Right lobe of liver (tissue), 6 donors: ENCODE data around the gene OBP2A. TPM values are rescaled to one million over a fixed set of nuclear protein-coding genes. Genes with fewer than 3 reads are reported as not detected.
A peak's percentile ranks its signal among the peaks of the same experiment; 100 is the strongest.
"Not testable (repeated sequence)": the region's sequence is repeated elsewhere in the genome, so short reads cannot be mapped to it uniquely, and the experiment has no call there.

Source experiments
- ATAC-seq, 4 donors: fragments of 200-7000 bp; cut with Tn5 transposase; one replicate each; pipeline ENCODE4 v1.9.1; 2020; ENCODE audit warnings: mild to moderate bottlenecking in 4 of 4, moderate library complexity in 4 of 4
- DNase-seq, 3 donors: peaks; one replicate each; pipeline ENCODE4 v3.0.0-alpha.2; 2020
- H3K27ac ChIP-seq, 3 donors: fragments of 200-600 bp; one replicate each; pipeline ENCODE4 v1.8.0; 2022
- H3K27me3 ChIP-seq, 2 donors: fragments of 200-600 bp; one replicate each; pipeline ENCODE4 v1.8.0; 2022
- H3K36me3 ChIP-seq, 4 donors: fragments of 200-600 bp; sonication (generic) in 1 of 4; one replicate each; pipeline versions ENCODE4 v1.5.1 to v1.8.0; 2017 to 2022; ENCODE audit warnings: control low read depth in 1 of 4
- H3K4me1 ChIP-seq, 4 donors: fragments of 200-600 bp; sonication (generic) in 1 of 4; one replicate each; pipeline versions ENCODE4 v1.5.1 to v1.8.0; 2017 to 2022; ENCODE audit warnings: control low read depth in 1 of 4
- H3K4me3 ChIP-seq, 3 donors: fragments of 200-600 bp; one replicate each; pipeline ENCODE4 v1.8.0; 2022
- H3K9me3 ChIP-seq, 4 donors: fragments of 200-600 bp; sonication (generic) in 1 of 4; one replicate each; pipeline versions ENCODE4 v1.5.1 to v1.8.0; 2017 to 2022; ENCODE audit warnings: control low read depth in 1 of 4
- CTCF ChIP-seq, 4 donors: fragments of 200-600 bp in 3 of 4; fragments of 450-650 bp in 1 of 4; IDR thresholded peaks; one replicate each; pipeline versions ENCODE4 v1.5.1 to v1.8.0; 2016 to 2022; ENCODE audit warnings: antibody characterized with exemption in 4 of 4, mild to moderate bottlenecking in 2 of 4
- POLR2A ChIP-seq: fragments of 450-650 bp; IDR thresholded peaks from one replicate; pipeline ENCODE4 v1.6.1; 2017; ENCODE audit warnings: antibody characterized with exemption, mild to moderate bottlenecking
- WGBS: methylation state at CpG from one replicate; pipeline ENCODE4 v1.1.6; 2018; ENCODE audit warnings: low coverage, low lambda C conversion rate; ENCODE audit not compliant: insufficient coverage; ENCODE audit errors: missing lambda C conversion rate; 5-methylcytosine and 5-hydroxymethylcytosine counted together
- intact Hi-C, 2 donors: fragments of 100-400 bp; cut with DNase I; formaldehyde crosslinking; loops; one replicate each; pipeline versions ENCODE4 v1.11.2 to v1.14.1; 2022
- total RNA-seq, 6 experiments: library from RNA; depleted of rRNA in 2 of 6; stranded (reverse); fragments of >200 nt in 2 of 6; fragmentation: NEBNext Ultra II Directional in 3 of 6; extraction: Animal tissue kit (Norgen Biotek cat#: 25700) in 3 of 6; gene quantifications; one replicate each; pipeline versions ENCODE4 v1.1.0 to v1.2.4, GENCODE V29; 2016 to 2023
- donor health status: DM: no; HTN: yes; CAD: no.
- donor health status: DM: no; HTN: no; CAD: no.
- donor health status: DM: no; HTN: no; CAD: no.
- donor health status: DM: no; HTN: yes; CAD: no.
- donor health status: DM: no; HTN: yes; CAD: no.

The OBP2A gene
- total RNA-seq, 6 experiments from 2014 or later, result not detected

- WGBS, result no CpG with 5 or more reads among the region's 30 CpGs
- intact Hi-C loops, result no loop called here
- no peaks in the 10 kb centered on the region for H3K4me1 ChIP-seq
- ATAC-seq (no peak), DNase-seq (peak in 1 of 3 donors; percentile 48)
- H3K36me3 ChIP-seq, result no peaks in the 10 kb centered on the region
- H3K27ac ChIP-seq, result no peak overlapping the region
- H3K27me3 ChIP-seq, result no peaks in the 10 kb centered on the region
- no peak overlapping the region for H3K4me3 ChIP-seq
- no peak for TF ChIP-seq POLR2A
- no peak for TF ChIP-seq CTCF (IDR thresholded peaks at IDR 0.05)
- no peaks in the 10 kb centered on the region for H3K9me3 ChIP-seq
Observed at GRCh38 chr9:135526730-135527571, 19.0 kb upstream of the OBP2A start.

GRCh38 chr9:135528842-135529435 is 17.0 kb upstream of the OBP2A start:
- H3K9me3 ChIP-seq, H3K4me1 ChIP-seq, intact Hi-C loops, H3K4me3 ChIP-seq, H3K36me3 ChIP-seq, DNase-seq, ATAC-seq, H3K27ac ChIP-seq, H3K27me3 ChIP-seq: not testable (repeated sequence)
- 85% methylated on average over 10 of the region's 10 CpGs for WGBS

GRCh38 chr9:135530146-135530545 is 15.8 kb upstream of the OBP2A start:
- H3K27me3 ChIP-seq, result no peaks in the 10 kb centered on the region
- H3K9me3 ChIP-seq, result no peaks in the 10 kb centered on the region
- no peak overlapping the region for H3K4me3 ChIP-seq
- H3K27ac ChIP-seq, result no peak overlapping the region
- H3K4me1 ChIP-seq, result no peaks in the 10 kb centered on the region
- DNase-seq (no peak), ATAC-seq (no peak)
- no peaks in the 10 kb centered on the region for H3K36me3 ChIP-seq
- WGBS, result 64% methylated on average over 5 of the region's 5 CpGs
- intact Hi-C loops, result no loop called here
- TF ChIP-seq CTCF (IDR thresholded peaks at IDR 0.05), result no peak
- TF ChIP-seq POLR2A, result no peak

- intact Hi-C loops, result no loop called here
- Histone ChIP-seq H3K4me1 (no peaks in the 10 kb centered on the region), H3K36me3 (no peaks in the 10 kb centered on the region), H3K4me3 (no peak overlapping the region), H3K27ac (no peak overlapping the region), H3K27me3 (no peaks in the 10 kb centered on the region), H3K9me3 (no peaks in the 10 kb centered on the region)
- TF ChIP-seq POLR2A (no peak), CTCF (IDR thresholded peaks at IDR 0.05) (no peak)
- ATAC-seq (no peak), DNase-seq (no peak)
- WGBS, result 68% methylated on average over 5 of the region's 10 CpGs
Observed at GRCh38 chr9:135531096-135531495, 14.8 kb upstream of the OBP2A start.

- no peaks in the 10 kb centered on the region for H3K4me1 ChIP-seq
- DNase-seq (no peak), ATAC-seq (no peak)
- TF ChIP-seq CTCF (IDR thresholded peaks at IDR 0.05) (no peak), POLR2A (no peak)
- no peaks in the 10 kb centered on the region for H3K36me3 ChIP-seq
- WGBS, result 92% methylated on average over 3 of the region's 3 CpGs
- H3K27ac ChIP-seq, result no peak overlapping the region
- H3K4me3 ChIP-seq, result no peak overlapping the region
- intact Hi-C loops, result no loop called here
- no peaks in the 10 kb centered on the region for H3K9me3 ChIP-seq
- H3K27me3 ChIP-seq, result no peaks in the 10 kb centered on the region
Observed at GRCh38 chr9:135533113-135533512, 12.8 kb upstream of the OBP2A start.
